Activated T-helper 1 cell treated with anti-CD3 and anti-CD28 coated beads, Interleukin-12 subunit alpha, Interleukin-12 subunit beta, Interleukin-2, Interleukin-4 antibody, amounts not matched to agents 30 ng/mL and 10 ng/mL and 1 ng/mL, durations not matched to agents 14 hours and 24 hours and 36 hours (primary cell): ENCODE measurements around the gene TMEM170B. TPM values are rescaled to one million over a fixed set of nuclear protein-coding genes. Genes with fewer than 3 reads are reported as not detected.

ENCODE experiments used
- DNase-seq: peaks from one replicate; pipeline ENCODE4 v3.0.0; 2021; ENCODE audit warnings: low spot score
- H3K27ac Mint-ChIP-seq: one replicate; pipeline ENCODE4 v1.8.0; 2021; ENCODE audit warnings: mild to moderate bottlenecking, mixed read lengths
- H3K27me3 Mint-ChIP-seq: one replicate; pipeline ENCODE4 v1.8.0; 2022; ENCODE audit warnings: mild to moderate bottlenecking, moderate library complexity, mixed read lengths; ENCODE audit not compliant: insufficient read depth
- H3K36me3 Mint-ChIP-seq: one replicate; pipeline ENCODE4 v1.8.0; 2021; ENCODE audit warnings: low read depth, mixed read lengths
- H3K4me1 Mint-ChIP-seq: one replicate; pipeline ENCODE4 v1.8.0; 2021; ENCODE audit warnings: low read depth, mixed read lengths
- H3K4me3 Mint-ChIP-seq: one replicate; pipeline ENCODE4 v1.8.0; 2021; ENCODE audit warnings: mild to moderate bottlenecking, moderate library complexity, mixed read lengths
- H3K9me3 Mint-ChIP-seq: one replicate; pipeline ENCODE4 v1.8.0; 2021; ENCODE audit warnings: mixed read lengths
- intact Hi-C: fragments of 100-400 bp; cut with micrococcal nuclease; formaldehyde crosslinking; loops from one replicate; pipeline ENCODE4 v1.15.1; 2024
- total RNA-seq: library from RNA; stranded (reverse); gene quantifications from 2 replicates; pipeline ENCODE4 v1.2.3, GENCODE V29; 2022

Gene TMEM170B
- total RNA-seq, 1 donor from 2014 or later = 0.78 TPM

DNA sequence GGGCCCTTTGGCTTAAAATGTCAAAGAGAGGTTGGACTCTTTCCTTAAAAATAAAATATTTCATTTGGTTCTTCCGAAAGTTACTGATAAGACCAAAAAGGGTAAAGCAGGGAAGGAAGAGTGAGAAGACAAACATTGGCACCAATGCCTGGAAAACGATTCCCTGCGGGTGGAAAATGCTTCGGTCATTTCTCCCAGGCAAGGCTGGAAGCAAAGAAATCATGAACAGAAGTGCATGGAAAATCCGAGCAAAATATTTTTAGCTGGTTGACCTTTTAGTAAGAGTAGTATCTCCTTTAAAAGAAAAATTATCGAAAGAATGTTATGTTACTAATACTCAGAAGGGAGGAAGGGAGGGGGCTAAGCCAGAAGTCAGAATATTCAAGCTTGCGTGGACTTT is 62.7 kb downstream of the TMEM170B start:
- DNase-seq = no peak
- intact Hi-C loops = no loop called here
- Mint-ChIP-seq H3K27me3 (peaks cover 3% of the 10 kb centered on the region), H3K9me3 (no peaks in the 10 kb centered on the region), H3K4me3 (no peak overlapping the region), H3K36me3 (no peaks in the 10 kb centered on the region), H3K27ac (no peak overlapping the region), H3K4me1 (no peaks in the 10 kb centered on the region)

DNA sequence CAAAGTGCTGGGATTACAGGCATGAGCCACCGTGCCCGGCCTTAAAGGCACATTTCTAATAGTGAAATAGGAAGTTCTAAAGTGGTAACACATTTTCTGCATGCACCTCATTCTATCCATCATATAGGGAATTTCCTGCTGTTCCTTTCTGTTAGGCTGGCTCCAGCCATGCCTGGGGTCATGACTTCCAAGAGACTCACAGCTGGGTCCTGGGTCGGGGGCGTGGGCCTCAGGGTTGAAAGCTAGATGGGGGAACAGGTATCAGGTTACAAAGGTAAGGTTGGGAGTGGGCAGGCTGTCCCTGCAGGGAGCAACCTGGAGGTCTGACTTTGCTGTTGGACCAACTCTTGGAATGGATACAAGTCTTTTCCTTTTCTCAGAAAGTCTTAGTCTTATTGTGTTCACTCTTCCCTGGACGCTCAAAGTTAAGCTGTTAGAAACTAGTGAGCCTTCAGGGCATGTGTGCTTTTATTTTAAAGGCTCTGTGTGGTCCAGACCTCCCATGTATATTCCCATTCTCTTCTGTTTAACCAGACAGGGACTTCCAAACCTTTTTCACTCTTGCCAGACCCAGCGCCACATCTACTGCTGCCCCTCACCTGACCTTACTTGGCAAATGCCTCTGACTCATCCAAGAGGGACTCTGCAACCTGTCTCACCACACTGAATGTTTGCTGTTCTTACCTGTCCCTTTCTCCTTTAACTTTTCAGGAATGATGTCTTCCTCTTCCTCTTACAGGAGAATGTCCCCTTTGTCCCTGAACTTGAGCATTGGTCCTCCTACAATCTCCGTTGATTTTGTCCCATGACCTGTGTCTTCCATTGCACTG is 64.4 kb downstream of the TMEM170B start:
- no peak overlapping the region for H3K4me3 Mint-ChIP-seq
- H3K27me3 Mint-ChIP-seq = peaks cover 4% of the 10 kb centered on the region
- intact Hi-C loops = no loop called here
- no peaks in the 10 kb centered on the region for H3K36me3 Mint-ChIP-seq
- DNase-seq = no peak
- H3K27ac Mint-ChIP-seq = no peak overlapping the region
- H3K4me1 Mint-ChIP-seq = no peaks in the 10 kb centered on the region
- H3K9me3 Mint-ChIP-seq = no peaks in the 10 kb centered on the region

DNA sequence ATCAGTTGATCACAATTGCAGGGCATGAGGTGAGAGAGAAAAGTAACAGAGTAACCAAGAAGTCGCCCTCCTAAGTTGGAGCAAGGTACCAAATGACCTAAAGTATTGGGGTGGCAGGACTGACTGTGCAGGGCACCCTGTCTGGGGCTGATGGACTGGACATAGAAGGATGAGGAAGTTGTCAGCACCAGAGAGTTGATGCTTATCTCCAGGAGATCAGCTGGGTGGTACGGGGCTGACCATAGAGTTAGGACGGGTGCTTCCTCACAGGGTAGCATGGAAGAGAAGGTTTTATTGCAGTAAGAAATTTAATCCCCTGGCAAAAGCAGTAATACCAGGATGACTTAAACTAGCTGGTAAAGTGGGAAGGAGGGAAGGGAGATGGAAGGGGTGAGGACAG is 66.7 kb downstream of the TMEM170B start:
- peaks cover 7% of the 10 kb centered on the region for H3K27me3 Mint-ChIP-seq

GRCh38 chr6:11604836-11605506 is 67.4 kb downstream of the TMEM170B start:
- H3K36me3 Mint-ChIP-seq = no peaks in the 10 kb centered on the region
- DNase-seq = no peak
- H3K27ac Mint-ChIP-seq = no peak overlapping the region
- H3K4me3 Mint-ChIP-seq = no peak overlapping the region
- no peaks in the 10 kb centered on the region for H3K9me3 Mint-ChIP-seq
- H3K4me1 Mint-ChIP-seq = no peaks in the 10 kb centered on the region
- peaks cover 7% of the 10 kb centered on the region for H3K27me3 Mint-ChIP-seq
- intact Hi-C loops = no loop called here

More for the DNA sequence above, 66.7 kb downstream of the TMEM170B start:
- Mint-ChIP-seq H3K9me3 (no peaks in the 10 kb centered on the region), H3K4me3 (no peak overlapping the region), H3K4me1 (no peaks in the 10 kb centered on the region), H3K36me3 (no peaks in the 10 kb centered on the region), H3K27ac (no peak overlapping the region)
- intact Hi-C loops = no loop called here
- no peak for DNase-seq

- DNase-seq = no peak
- H3K9me3 Mint-ChIP-seq = no peaks in the 10 kb centered on the region
- H3K4me1 Mint-ChIP-seq = no peaks in the 10 kb centered on the region
- H3K27ac Mint-ChIP-seq = no peak overlapping the region
- H3K36me3 Mint-ChIP-seq = no peaks in the 10 kb centered on the region
- intact Hi-C loops = no loop called here
- peaks cover 7% of the 10 kb centered on the region for H3K27me3 Mint-ChIP-seq
- no peak overlapping the region for H3K4me3 Mint-ChIP-seq
Observed at GRCh38 chr6:11605507-11605905, 68.0 kb downstream of the TMEM170B start.

- Mint-ChIP-seq H3K27me3 (peaks cover 7% of the 10 kb centered on the region), H3K4me1 (no peaks in the 10 kb centered on the region), H3K27ac (no peak overlapping the region), H3K36me3 (no peaks in the 10 kb centered on the region), H3K9me3 (no peaks in the 10 kb centered on the region), H3K4me3 (no peak overlapping the region)
- DNase-seq = no peak
- intact Hi-C loops = no loop called here
Observed at GRCh38 chr6:11606332-11606731, 68.8 kb downstream of the TMEM170B start.

DNA sequence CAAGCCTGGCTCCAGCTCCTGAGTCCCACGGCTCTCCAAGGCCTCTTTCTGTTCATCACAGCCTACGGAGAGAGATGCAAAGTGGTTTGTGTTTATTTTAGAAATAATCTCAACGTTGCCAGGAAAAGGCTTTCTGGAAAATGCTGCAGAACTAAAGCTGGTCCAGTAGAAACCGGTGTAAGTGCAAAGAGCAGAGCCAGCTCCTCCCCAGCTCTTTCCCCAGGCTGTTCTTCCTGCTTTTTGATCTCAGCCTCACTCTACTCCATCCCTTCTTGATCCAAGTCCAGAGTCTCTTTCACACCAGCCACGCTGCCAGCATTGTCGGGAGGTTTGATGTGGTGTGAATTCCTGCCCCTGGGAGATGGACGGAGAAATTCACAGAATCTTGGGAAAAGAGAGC is 69.8 kb downstream of the TMEM170B start:
- Mint-ChIP-seq H3K4me3 (no peak overlapping the region), H3K36me3 (no peaks in the 10 kb centered on the region), H3K4me1 (no peaks in the 10 kb centered on the region), H3K9me3 (no peaks in the 10 kb centered on the region), H3K27me3 (peaks cover 7% of the 10 kb centered on the region), H3K27ac (no peak overlapping the region)
- DNase-seq = no peak
- intact Hi-C loops = no loop called here

- H3K4me3 Mint-ChIP-seq = no peak overlapping the region
- H3K4me1 Mint-ChIP-seq = no peaks in the 10 kb centered on the region
- no peaks in the 10 kb centered on the region for H3K36me3 Mint-ChIP-seq
- no peak overlapping the region for H3K27ac Mint-ChIP-seq
- peaks cover 7% of the 10 kb centered on the region for H3K27me3 Mint-ChIP-seq
- no peak for DNase-seq
- H3K9me3 Mint-ChIP-seq = no peaks in the 10 kb centered on the region
- intact Hi-C loops = no loop called here
Observed at GRCh38 chr6:11608600-11609323, 71.2 kb downstream of the TMEM170B start.

DNA sequence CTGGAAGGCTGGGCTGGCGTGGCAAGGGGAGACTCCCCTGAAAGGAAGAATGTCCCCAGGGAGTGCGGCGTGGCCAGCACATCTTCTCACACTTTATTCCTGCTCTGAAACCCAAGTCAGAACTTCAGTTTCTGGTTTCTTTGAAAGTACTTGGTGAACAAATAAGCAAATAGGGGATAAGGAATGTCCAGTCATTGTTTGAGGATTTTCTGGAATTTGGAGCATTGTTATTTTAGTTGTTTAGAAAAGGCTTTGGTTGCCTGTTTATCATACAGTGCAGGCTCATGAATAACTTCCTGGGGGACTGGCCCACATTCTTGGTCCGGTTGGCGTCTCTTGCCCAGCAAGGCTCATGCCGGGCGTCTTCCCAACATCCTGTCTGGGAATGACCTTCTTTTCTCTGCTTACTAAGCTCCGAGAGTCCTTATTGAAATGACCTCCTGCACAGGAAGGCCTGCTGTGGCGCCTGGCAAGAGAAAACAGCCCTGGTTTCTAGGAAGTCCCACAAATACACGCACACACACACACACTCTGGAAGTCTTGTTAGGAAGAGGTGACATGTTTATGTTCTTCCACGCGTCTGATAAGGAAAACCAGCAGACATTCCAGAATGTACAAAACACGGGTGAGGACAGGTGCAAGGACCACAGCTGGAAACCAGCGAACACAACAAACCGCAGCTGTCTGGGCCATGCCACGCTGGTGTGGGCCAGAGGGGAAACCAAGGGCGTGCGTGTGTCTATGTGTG is 71.9 kb downstream of the TMEM170B start:
- Mint-ChIP-seq H3K27ac (no peak overlapping the region), H3K4me3 (no peak overlapping the region), H3K9me3 (no peaks in the 10 kb centered on the region), H3K36me3 (no peaks in the 10 kb centered on the region), H3K27me3 (peaks cover 5% of the 10 kb centered on the region), H3K4me1 (no peaks in the 10 kb centered on the region)
- no peak for DNase-seq
- intact Hi-C loops = loop anchor here (5.0 kb wide), 1 partner anchor 1193 kb away; no protein-coding TSS in a partner anchor

- H3K36me3 Mint-ChIP-seq = no peaks in the 10 kb centered on the region
- no peak for DNase-seq
- H3K4me3 Mint-ChIP-seq = no peak overlapping the region
- intact Hi-C loops = loop anchor here (5.0 kb wide), 1 partner anchor 1189 kb away; no protein-coding TSS in a partner anchor
- H3K9me3 Mint-ChIP-seq = no peaks in the 10 kb centered on the region
- no peaks in the 10 kb centered on the region for H3K4me1 Mint-ChIP-seq
- no peak overlapping the region for H3K27ac Mint-ChIP-seq
- no peaks in the 10 kb centered on the region for H3K27me3 Mint-ChIP-seq
Observed at GRCh38 chr6:11613336-11613735, 75.8 kb downstream of the TMEM170B start.

- intact Hi-C loops = loop anchor here (5.0 kb wide), 1 partner anchor 1188 kb away; no protein-coding TSS in a partner anchor
- DNase-seq = no peak
- no peak overlapping the region for H3K27ac Mint-ChIP-seq
Observed at GRCh38 chr6:11613858-11614257, 76.3 kb downstream of the TMEM170B start.

GRCh38 chr6:11614534-11615213 is 77.1 kb downstream of the TMEM170B start:
- intact Hi-C loops = loop anchor here (5.0 kb wide), 1 partner anchor 1188 kb away; no protein-coding TSS in a partner anchor
- Mint-ChIP-seq H3K27me3 (no peaks in the 10 kb centered on the region), H3K36me3 (no peaks in the 10 kb centered on the region), H3K27ac (no peak overlapping the region), H3K4me3 (no peak overlapping the region), H3K4me1 (no peaks in the 10 kb centered on the region), H3K9me3 (no peaks in the 10 kb centered on the region)
- DNase-seq = no peak

More at GRCh38 chr6:11613858-11614257, 76.3 kb downstream of the TMEM170B start:
- Mint-ChIP-seq H3K4me3 (no peak overlapping the region), H3K36me3 (no peaks in the 10 kb centered on the region), H3K9me3 (no peaks in the 10 kb centered on the region), H3K27me3 (no peaks in the 10 kb centered on the region), H3K4me1 (no peaks in the 10 kb centered on the region)
